Mammary epithelial cell (primary cell): ENCODE measurements around the gene GALNT18.

Experiments
- CTCF ChIP-seq, 2 donors: IDR thresholded peaks in 1 of 2; conservative IDR thresholded peaks in 1 of 2; 2 replicates each; pipeline ENCODE4 v1.5.1; 2011 to 2012; ENCODE audit warnings: inconsistent platforms in 2 of 2, low read length in 2 of 2, mild to moderate bottlenecking in 2 of 2, control low read depth in 1 of 2, low read depth in 1 of 2; ENCODE audit not compliant: insufficient read depth in 1 of 2; ENCODE audit errors: extremely low read depth in 1 of 2
- EZH2 ChIP-seq: IDR thresholded peaks from 2 replicates; pipeline ENCODE4 v1.6.1; 2012; ENCODE audit warnings: low read length, inconsistent platforms, borderline replicate concordance

GRCh38 chr11:11586465-11586864 lies 35.3 kb downstream of the GALNT18 start:
- TF ChIP-seq CTCF (conservative IDR thresholded peaks at IDR 0.05 in 1 of 2, IDR thresholded peaks at IDR 0.05 in 1 of 2; ENCODE audit: extremely low read depth in 1 of 2, insufficient read depth in 1 of 2, low read depth in 1 of 2, low read length in 2 of 2) = no peak
- no peak for TF ChIP-seq EZH2
